Activated CD4-positive, alpha-beta T cell treated with anti-CD3 and anti-CD28 coated beads, Interleukin-2, Interleukin-4, amounts not matched to agents 100 ng/mL and 50 ng/mL, durations not matched to agents 16 hours and 8 hours (primary cell): ENCODE data around the gene ANKRD26.

ENCODE experiments used
- DNase-seq: peaks from one replicate; pipeline ENCODE4 v3.0.0-alpha.2; 2020; ENCODE audit warnings: low spot score

Gene ANKRD26

DNA sequence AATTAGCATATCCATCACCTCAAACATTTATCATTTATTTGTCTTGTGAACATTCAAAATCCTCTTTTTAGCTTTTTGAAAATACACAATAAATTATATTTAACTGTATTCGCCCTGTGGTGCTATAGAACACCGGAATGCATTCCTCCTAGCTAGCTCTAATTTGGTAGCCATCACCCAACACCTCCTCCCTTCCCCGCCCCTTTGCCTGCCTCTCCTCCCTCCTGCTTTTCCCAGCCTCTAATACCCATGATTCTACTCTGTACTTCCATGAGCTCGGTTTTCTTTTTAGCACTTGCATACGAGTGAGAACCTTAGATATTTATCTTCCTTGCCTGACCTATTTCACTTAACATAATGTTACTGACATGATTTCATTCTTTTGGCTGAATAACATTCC lies 80.1 kb downstream of the ANKRD26 start:
- DNase-seq: no peak

- DNase-seq: no peak
These were observed 80.5 kb downstream of the ANKRD26 start for GRCh38 chr10:27019827-27020226.

- DNase-seq: no peak
These were observed 102.7 kb downstream of the ANKRD26 start for GRCh38 chr10:26997610-26998009.

DNA sequence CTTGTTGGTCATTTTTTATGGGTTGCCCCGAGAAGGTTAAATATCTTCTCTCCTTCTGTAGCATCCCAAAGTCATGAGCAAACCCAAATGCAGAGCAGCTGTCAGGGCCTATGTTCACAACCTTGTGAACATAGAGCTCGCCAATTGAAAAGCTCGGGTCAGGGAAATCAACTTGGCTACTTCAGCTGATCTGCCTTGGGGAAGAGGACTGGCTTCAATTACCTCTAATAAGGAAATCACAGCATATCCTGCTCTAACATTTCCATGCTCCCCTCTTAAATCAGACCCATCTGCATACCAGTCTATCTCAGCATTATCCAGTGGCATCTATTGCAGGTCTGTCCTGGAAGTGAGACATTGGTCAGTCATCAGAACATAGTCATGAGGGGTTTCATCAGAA lies 105.6 kb downstream of the ANKRD26 start:
- no peak for DNase-seq

GRCh38 chr10:26987851-26988250 lies 112.4 kb downstream of the ANKRD26 start:
- no peak for DNase-seq

DNA sequence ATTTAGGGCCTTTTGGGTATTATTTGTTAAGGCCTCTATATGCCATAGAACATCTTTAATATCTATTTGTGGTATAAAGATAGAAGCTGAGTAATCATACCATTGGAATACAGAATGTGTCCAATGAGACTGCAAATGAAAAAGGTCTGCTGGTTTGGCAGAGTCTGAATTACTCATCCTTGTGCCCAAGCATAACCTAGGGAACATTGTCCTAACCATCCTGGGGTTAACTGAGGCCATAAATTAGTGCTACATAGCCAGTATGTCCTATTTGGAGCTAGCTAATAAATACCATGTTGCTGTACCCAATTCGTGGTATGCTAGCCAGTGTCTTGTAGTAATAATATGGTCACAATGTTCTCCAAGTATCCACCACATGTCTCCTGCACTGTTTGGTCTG lies 117.1 kb downstream of the ANKRD26 start:
- no peak for DNase-seq

DNA sequence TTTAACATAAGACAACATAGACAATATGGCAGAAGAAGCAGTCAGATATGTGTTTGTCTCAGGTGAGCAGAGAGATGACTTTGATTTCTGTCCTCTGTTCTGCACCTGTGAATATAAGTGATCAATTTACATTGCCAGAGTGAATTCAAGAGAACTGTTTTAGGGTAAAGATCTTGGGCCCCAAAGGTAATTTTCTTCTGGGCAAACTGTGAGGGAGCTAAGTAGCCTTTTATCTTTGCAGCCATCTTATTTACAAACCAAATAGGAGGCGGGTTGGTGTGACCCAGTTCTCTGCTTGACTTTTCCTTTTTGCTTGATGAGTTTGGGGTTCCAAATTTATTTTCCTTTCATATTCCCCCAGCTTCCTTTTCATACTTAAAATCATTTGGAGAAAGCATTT lies 118.2 kb downstream of the ANKRD26 start:
- DNase-seq: no peak

DNA sequence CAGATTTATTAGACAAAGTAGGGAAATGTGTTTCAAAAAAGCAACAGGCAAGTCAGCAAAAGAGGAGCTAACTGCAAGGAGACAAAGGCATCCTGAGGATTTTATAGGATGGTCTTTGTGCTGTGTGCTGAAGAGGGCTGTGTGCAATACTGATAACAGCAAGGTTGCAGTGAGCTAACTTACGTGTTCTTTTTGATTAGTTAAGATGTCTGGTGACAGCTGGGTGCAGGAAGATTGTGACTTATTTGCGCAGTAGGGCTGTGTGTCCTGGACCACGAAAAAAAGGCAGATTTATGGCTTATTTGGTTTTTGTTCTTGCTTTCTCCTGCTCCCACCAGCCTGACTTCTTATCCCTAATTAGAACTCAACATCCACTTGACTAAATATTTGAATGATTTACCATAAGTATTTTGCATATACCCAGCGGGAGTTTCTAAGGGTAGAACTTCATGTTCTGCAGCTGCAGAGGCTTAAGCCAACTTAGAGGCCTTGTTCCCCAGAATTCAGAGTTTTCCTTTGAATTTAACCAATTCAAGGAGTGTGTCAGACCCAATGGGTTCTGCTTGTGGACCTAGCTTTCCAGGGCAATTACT lies 119.0 kb downstream of the ANKRD26 start:
- DNase-seq: no peak

DNA sequence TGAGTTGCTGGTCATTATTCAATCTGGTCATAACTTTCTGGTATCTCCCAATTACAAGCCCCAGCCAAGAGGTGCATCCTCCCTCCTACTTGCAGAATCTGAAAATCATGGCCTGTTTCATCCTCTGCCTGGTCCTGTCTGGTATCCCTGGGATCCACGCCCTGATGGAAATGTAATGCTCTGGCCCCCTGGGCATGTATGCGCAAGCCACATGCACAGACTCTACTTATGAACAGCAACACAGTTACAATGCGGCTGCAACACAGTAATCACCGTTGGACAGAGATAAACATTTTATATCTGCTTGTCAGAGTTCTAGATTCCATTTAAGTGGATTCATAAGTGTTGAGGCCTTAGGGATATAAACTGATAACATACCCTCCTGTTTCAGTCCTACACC lies 121.8 kb downstream of the ANKRD26 start:
- no peak for DNase-seq

DNA sequence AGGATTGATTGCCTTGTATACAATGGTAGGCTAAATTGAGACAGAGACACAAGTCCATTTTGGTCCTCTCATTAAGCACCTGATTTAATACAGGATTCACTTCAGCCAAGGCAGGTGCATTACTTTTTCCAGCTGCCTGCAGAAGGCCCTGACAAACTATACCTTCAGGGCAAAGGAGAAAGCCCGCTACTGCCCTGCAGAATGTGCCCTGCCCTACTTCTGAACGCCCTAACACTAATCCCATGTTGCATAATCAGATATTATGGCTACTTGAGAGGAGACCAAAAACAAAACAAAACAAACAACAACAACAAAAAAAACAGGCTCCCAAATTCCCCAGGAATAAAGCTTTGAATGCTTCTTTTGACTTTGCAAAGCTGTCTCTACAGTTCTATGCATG lies 122.7 kb downstream of the ANKRD26 start:
- DNase-seq: no peak

- peak; percentile 62 for DNase-seq
These were observed 129.6 kb downstream of the ANKRD26 start for GRCh38 chr10:26970667-26971066.

DNA sequence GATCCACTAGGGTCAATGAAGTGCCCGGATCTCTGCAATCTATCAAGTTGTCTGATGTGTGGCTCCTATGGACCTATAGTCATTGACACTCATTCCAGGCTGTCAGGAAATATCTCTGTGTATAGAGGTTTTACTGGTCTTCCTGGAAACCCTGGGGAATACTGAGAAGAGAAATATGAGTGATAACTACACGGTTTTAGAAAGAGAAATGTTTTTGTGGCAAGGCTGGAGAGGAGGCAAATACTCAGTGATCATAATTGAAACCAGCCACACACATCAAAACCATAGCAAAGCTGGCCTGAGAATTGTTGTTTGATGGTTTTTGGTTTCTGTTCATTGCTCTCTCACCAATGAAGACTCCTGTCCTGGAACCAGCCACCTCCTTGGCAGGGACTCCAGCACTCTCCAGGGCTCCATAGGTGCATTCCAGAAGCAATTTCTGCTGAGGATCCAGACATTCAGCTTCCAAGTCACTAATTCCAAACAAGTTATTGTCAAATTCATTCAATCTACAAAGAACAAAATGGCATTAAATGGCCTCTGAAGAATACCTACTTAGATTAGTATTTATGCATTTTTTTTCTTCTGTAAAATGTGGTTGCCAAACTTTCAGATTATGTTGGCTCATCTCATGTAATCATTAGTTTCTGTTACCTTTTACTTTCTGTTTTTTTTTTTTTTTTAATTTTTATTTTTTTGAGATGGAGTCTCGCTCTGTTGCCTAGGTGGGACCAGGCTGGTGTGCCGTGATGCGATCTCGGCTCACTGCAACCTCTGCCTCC lies 131.0 kb downstream of the ANKRD26 start:
- peak; percentile 86 for DNase-seq

- DNase-seq: no peak
These were observed 137.5 kb downstream of the ANKRD26 start for GRCh38 chr10:26962835-26963234.

DNA sequence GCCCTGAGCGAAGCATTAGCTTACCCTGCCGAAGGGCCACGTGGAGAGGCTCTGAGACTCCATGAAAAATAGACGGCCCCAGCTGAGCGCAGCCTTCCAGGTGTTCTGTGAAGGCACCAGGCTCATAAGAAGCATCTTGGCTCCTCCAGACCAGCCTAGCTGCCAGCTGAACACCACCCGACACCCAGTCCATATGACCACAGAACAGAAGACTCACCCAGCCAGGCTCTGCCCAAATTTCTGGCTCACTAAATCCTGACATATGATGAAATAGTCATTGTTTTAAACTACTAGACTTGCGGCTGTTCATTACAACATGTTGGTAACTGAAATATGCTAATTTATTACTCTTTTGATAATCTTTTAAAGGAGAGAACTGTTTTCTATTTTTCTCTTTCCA lies 140.0 kb downstream of the ANKRD26 start:
- DNase-seq: no peak

DNA sequence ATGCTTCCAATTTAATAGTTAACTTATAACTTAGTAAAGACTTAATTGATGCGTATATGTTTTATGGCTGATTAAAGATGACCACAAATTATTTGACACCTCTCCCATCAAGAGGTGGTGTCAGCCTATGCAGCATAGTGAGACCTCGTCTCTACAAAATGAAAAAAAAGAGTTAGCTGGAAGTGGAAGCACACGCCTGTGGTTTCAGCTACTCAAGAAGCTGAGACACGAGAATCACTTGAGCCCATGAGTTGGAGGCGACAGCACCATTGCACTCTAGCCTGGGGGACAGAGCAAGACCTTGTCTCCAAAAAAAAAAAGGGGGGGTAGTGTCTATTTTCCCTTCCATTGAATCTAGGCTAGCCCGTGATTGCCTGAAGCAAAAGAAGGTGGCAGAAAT lies 140.5 kb downstream of the ANKRD26 start:
- no peak for DNase-seq
